Uterus (tissue), 2 donors: Measurements from ENCODE around the gene PKD2.

Experiments
- CTCF ChIP-seq, 4 experiments: fragments of 200-600 bp in 2 of 4; fragments of 450-650 bp in 2 of 4; sonication (generic) in 2 of 4; IDR thresholded peaks; one replicate each; pipeline ENCODE4 v1.5.1; 2016 to 2019; ENCODE audit warnings: antibody characterized with exemption in 4 of 4, mild to moderate bottlenecking in 2 of 4, moderate library complexity in 1 of 4
- POLR2A ChIP-seq, 2 donors: fragments of 450-650 bp; IDR thresholded peaks; one replicate each; pipeline ENCODE4 v1.6.1; 2016; ENCODE audit warnings: antibody characterized with exemption in 2 of 2, mild to moderate bottlenecking in 1 of 2, moderate library complexity in 1 of 2

DNA sequence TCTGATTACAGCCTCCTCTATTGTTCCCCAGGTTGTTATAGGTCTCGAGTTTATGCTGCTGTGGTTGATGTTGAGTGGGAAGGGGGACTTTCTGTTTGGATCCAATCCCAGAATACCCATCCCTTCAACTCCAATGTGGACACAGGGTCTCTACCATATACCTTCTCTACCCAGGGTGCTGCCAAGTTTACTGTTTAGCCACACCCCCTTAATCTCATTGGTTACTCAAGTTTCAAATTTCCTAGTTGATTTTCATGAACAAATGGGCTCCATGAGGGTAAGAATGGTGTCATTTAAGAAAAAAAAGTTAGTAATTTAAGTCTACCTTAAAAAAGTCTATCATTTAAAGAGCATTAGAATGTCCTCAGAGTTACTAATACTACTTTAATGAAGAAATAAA lies 35.6 kb upstream of the PKD2 start:
- no peak for TF ChIP-seq POLR2A (IDR thresholded peaks at IDR 0.05)
- no peak for TF ChIP-seq CTCF (IDR thresholded peaks at IDR 0.05)
